ENCODE measurements around the gene LLGL2.

LLGL2 gene

GRCh38 chr17:75614006-75614405 is 88.5 kb downstream of the LLGL2 start:
- DNase-seq (ENCODE audit: low read depth in 2 of 2), result no peak

- no peak for DNase-seq (ENCODE audit: low read depth in 2 of 2)
These were observed 89.2 kb downstream of the LLGL2 start for GRCh38 chr17:75614556-75615270.

- no peak for DNase-seq (ENCODE audit: low read depth in 2 of 2)
These were observed 89.8 kb downstream of the LLGL2 start for GRCh38 chr17:75615301-75615700.

GRCh38 chr17:75616521-75617122 is 91.1 kb downstream of the LLGL2 start:
- DNase-seq (ENCODE audit: low read depth in 2 of 2), result no peak

GRCh38 chr17:75617218-75617617 is 91.7 kb downstream of the LLGL2 start:
- no peak for DNase-seq (ENCODE audit: low read depth in 2 of 2)

- no peak for DNase-seq (ENCODE audit: low read depth in 2 of 2)
These were observed 92.2 kb downstream of the LLGL2 start for GRCh38 chr17:75617675-75618074.

- DNase-seq (ENCODE audit: low read depth in 2 of 2), result no peak
These were observed 94.3 kb downstream of the LLGL2 start for GRCh38 chr17:75619506-75620431.

GRCh38 chr17:75621489-75621888 is 96.0 kb downstream of the LLGL2 start:
- DNase-seq (ENCODE audit: low read depth in 2 of 2), result no peak

- no peak for DNase-seq (ENCODE audit: low read depth in 2 of 2)
These were observed 96.6 kb downstream of the LLGL2 start for GRCh38 chr17:75622076-75622475.

GRCh38 chr17:75622771-75623273 is 97.3 kb downstream of the LLGL2 start:
- no peak for DNase-seq (ENCODE audit: low read depth in 2 of 2)

- DNase-seq (ENCODE audit: low read depth in 2 of 2), result no peak
These were observed 97.9 kb downstream of the LLGL2 start for GRCh38 chr17:75623386-75623785.

- no peak for DNase-seq (ENCODE audit: low read depth in 2 of 2)
These were observed 98.5 kb downstream of the LLGL2 start for GRCh38 chr17:75624021-75624420.
